Suppressor macrophage treated with lipopolysaccharide for 1 hour (primary cell): Measurements from ENCODE around the gene LRRC4C.
A peak's percentile ranks its signal among the peaks of the same experiment; 100 is the strongest.
"Not testable (repeated sequence)": the region's sequence is repeated elsewhere in the genome, so short reads cannot be mapped to it uniquely, and the experiment has no call there.

Source experiments
- DNase-seq, 3 donors: peaks; one replicate each; pipeline ENCODE4 v3.0.0-alpha.2; 2020 to 2022

LRRC4C gene

GRCh38 chr11:40203606-40204005 lies 1255.8 kb downstream of the LRRC4C start:
- no peak for DNase-seq

- DNase-seq: no peak
Observed at GRCh38 chr11:40202589-40203270, 1256.7 kb downstream of the LRRC4C start.

GRCh38 chr11:40192590-40192989 lies 1266.9 kb downstream of the LRRC4C start:
- DNase-seq: not testable (repeated sequence)

GRCh38 chr11:40190294-40190693 lies 1269.2 kb downstream of the LRRC4C start:
- DNase-seq: no peak

- no peak for DNase-seq
Observed at GRCh38 chr11:40188848-40189247, 1270.6 kb downstream of the LRRC4C start.

GRCh38 chr11:40187295-40187694 lies 1272.2 kb downstream of the LRRC4C start:
- no peak for DNase-seq

GRCh38 chr11:40186437-40187263 lies 1272.8 kb downstream of the LRRC4C start:
- no peak for DNase-seq

- DNase-seq: no peak
Observed at GRCh38 chr11:40185793-40186192, 1273.7 kb downstream of the LRRC4C start.

GRCh38 chr11:40183073-40184064 lies 1276.1 kb downstream of the LRRC4C start:
- DNase-seq: peak in 1 of 3 donors; percentile 8

GRCh38 chr11:40179541-40179940 lies 1279.9 kb downstream of the LRRC4C start:
- DNase-seq: no peak

- no peak for DNase-seq
Observed at GRCh38 chr11:40178470-40178869, 1281.0 kb downstream of the LRRC4C start.

GRCh38 chr11:40175980-40176379 lies 1283.5 kb downstream of the LRRC4C start:
- DNase-seq: no peak

GRCh38 chr11:40170078-40170477 lies 1289.4 kb downstream of the LRRC4C start:
- DNase-seq: no peak

- no peak for DNase-seq
Observed at GRCh38 chr11:40168414-40168813, 1291.0 kb downstream of the LRRC4C start.

GRCh38 chr11:40167805-40168204 lies 1291.6 kb downstream of the LRRC4C start:
- DNase-seq: not testable (repeated sequence)

GRCh38 chr11:40166892-40167291 lies 1292.6 kb downstream of the LRRC4C start:
- DNase-seq: no peak

- no peak for DNase-seq
Observed at GRCh38 chr11:40162901-40163883, 1296.3 kb downstream of the LRRC4C start.

GRCh38 chr11:40161854-40162410 lies 1297.5 kb downstream of the LRRC4C start:
- no peak for DNase-seq

- DNase-seq: no peak
Observed at GRCh38 chr11:40160418-40160817, 1299.0 kb downstream of the LRRC4C start.

- DNase-seq: no peak
Observed at GRCh38 chr11:40149721-40150120, 1309.7 kb downstream of the LRRC4C start.

- DNase-seq: no peak
Observed at GRCh38 chr11:40140560-40140959, 1318.9 kb downstream of the LRRC4C start.
